Measurements from ENCODE around the gene TGIF2LY.
"Not testable (repeated sequence)": the region's sequence is repeated elsewhere in the genome, so short reads cannot be mapped to it uniquely, and the experiment has no call there.

TGIF2LY gene

DNA sequence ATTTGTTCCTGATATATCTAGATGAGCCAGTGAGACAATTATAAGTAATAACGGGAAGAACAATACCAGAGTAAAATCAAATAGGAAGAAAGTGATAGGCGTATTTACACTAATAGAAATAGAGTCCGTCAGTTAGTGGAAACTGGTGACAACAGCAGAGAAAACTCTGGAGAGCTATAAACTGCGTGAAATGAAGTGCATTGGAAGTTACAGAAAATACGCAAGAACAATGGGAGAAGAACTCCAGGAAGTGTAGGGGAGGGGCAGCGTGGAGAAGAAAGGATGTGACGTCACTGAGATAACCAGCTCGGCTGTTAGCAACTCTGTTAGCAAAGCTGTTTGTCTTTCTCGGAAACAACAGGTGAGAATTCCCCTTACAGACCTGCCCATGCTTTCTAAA is at the start of gene TGIF2LY:
TSS of gene TGIF2LY (plus strand) at position 301 of the 400 bp plus-strand sequence. CDS start 178 bp downstream, outside the sequence.
- not testable (repeated sequence) for DNase-seq (ENCODE audit: low read depth)

More for the DNA sequence above, at the start of gene TGIF2LY:
- H3K4me3 ChIP-seq (ENCODE audit: control insufficient read depth, low read depth, low read length), result not testable (repeated sequence)
